Stimulated activated CD8-positive, alpha-beta memory T cell treated with anti-CD3 and anti-CD28 coated beads, Interleukin-12 subunit alpha, Interleukin-12 subunit beta, amount 100 ng/mL, for 24 hours (primary cell): ENCODE measurements around the gene PYM1.
"Not testable (repeated sequence)": the region's sequence is repeated elsewhere in the genome, so short reads cannot be mapped to it uniquely, and the experiment has no call there.

Source experiments
- DNase-seq: peaks from one replicate; pipeline ENCODE4 v3.0.0-alpha.2; 2020; ENCODE audit errors: extremely low read depth

Gene PYM1

GRCh38 chr12:55938826-55939501, 11.3 kb upstream of the PYM1 start:
- no peak for DNase-seq

- DNase-seq = no peak
Measured at GRCh38 chr12:55937981-55938380, 10.3 kb upstream of the PYM1 start.

DNA sequence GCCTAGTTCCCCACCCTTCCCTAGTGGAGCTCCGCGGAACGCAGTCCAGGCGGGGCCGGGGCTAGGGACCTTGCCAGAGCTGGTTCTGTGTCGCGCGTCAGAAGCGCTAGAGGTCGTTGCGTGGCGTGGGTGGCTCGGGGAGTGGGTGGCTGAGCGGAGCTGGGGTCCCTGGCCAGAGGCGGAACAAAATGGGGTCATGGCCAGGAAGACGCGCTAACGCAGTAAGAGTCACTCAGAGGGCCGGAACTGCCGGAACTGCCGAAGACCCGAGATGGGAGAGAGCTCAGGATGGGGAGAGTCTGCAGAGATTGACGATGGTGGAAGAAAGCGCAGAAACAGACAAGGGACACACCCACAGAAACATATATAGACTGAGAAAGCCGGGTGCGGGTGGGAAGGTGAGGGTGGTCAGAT, 8.1 kb upstream of the PYM1 start:
- DNase-seq = no peak

GRCh38 chr12:55934773-55935172, 7.1 kb upstream of the PYM1 start:
- no peak for DNase-seq

- no peak for DNase-seq
Measured at GRCh38 chr12:55933799-55934742, 6.4 kb upstream of the PYM1 start.

- no peak for DNase-seq
Measured at GRCh38 chr12:55933169-55933798, 5.6 kb upstream of the PYM1 start.

DNA sequence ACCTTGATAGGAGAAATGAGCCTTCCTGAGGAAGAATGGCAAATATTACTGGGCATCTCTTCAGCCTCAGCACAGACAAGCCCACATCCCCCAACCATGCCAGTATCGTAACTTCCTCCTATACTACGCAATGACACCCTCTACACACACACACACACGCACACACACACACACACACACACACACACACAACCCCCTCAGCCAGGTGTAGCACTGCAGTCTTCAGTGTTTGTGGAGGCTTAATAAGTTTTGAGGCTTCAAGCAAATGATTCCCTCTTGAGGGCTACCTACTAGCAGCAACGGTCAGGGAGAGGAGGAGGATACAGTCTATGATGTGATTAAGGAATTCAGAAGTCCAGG, 4.8 kb upstream of the PYM1 start:
- no peak for DNase-seq

DNA sequence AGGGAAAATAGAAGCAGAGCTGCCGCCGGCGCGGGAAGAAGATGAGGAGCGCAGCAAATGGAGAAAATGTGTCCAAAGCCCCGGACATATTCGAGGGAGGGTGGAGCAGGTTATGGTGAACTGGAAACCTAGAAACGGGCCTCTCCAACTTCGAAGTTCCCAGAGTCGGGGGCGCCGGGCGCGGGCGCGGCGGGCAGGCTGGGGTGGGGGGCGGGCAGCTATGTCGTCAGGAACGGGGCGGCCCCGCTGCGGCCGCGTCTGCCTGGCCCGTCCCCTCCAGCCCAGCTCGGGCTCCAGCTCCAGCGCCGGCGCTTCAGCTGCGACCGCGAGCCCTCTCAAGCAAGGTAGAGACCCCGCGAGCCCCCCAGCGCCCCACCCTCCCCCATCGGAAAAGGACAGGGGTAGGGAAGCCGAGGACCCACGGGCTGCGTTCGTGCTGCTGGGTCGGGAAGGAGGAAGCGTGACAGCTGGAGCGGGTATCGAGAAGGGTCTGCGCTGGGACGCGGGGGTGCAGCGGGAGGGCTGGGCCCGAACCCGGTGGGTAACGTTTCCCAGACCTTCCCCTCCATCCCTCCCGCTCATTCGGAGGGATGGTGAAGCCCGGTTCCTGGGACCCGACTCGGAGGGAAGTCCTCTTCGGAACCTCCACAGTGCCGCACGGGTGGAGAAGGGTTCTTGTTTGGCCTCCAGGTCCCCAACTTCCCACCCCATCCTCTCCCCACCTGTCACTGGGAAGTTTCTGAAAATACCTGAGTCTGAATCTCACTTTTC, 4.3 kb upstream of the PYM1 start:
- no peak for DNase-seq

- DNase-seq = no peak
Measured at GRCh38 chr12:55931317-55931779, 3.7 kb upstream of the PYM1 start.

DNA sequence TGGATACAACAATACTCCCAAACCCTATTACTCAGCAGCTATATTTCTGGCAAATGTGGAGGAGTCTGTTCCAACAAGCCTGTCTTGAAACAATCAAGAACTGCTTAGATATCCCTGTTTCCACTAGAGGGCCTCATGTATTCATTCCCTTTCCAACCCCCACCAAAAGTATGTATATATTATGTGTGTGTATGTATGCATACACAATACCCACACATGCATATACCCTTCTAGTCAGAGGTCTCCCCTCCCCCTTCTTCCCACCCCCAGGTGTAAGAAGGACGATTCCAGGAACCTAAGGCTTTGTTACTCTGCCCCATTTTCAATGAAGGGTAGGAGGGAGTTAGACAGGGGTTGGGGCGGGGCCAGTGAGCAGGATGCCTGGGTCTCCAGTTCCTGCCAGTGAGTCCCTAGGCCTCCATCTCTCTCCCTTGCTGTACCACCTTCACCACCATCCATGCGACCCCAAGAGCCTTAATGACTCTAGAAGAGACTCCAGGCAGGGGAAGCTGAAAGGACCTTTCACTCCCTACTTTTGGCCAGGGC, 3.1 kb upstream of the PYM1 start, which contains the start of gene DGKA:
Gene DGKA (plus strand): TSS at position 392 of the 546 bp plus-strand sequence. CDS start 5,342 bp downstream, outside the sequence.
- DNase-seq = peak; percentile 49

GRCh38 chr12:55929306-55929791, 1.7 kb upstream of the PYM1 start:
- peak; percentile 61 for DNase-seq

DNA sequence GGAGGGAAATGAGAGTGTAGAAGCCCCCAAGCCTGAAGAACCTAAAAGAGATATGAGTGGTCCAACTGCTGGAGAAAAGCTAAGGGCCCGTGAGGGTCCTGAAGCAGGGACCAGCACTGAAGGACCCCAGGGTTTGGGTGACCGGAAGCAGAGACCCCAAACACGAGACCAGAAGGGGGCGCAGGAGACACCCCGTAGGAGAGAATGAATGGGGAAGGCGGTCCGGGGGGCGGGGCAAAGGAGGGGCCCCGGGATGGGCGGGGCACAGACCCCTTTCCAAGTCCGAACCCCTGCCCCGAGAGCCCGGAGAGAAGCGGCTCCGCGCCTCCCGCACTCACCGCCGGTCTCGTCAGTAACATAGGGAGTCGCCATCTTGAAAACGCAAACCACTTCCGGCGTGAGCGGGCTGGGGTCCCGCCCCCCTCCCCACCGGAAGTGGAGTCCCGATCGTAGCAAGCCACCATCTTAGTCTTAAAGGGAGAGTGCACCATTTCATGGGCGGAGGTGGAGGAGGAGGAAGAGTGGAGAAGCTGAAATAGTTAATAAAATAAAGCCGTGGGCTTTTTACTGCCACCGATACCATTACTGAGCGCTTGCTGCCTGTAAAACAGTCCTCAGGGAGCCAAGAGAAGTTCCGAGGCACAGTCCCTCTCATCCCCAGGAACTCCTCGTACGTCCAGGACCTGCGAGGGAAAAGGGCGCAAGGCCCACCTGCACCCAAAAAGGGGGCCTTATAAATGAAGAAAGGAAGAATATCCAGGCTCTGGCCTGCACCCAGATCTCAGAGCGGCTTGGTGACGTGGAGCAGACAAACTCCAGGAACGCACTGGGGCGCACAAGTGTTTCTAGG, 731 bp downstream of the PYM1 start:
- DNase-seq = peak; percentile 79

GRCh38 chr12:55925870-55926737, 1.6 kb downstream of the PYM1 start:
- no peak for DNase-seq

GRCh38 chr12:55925371-55925770, 2.3 kb downstream of the PYM1 start:
- no peak for DNase-seq

- DNase-seq = not testable (repeated sequence)
Measured at GRCh38 chr12:55923648-55924047, 4.0 kb downstream of the PYM1 start.

GRCh38 chr12:55922126-55922525, 5.6 kb downstream of the PYM1 start:
- DNase-seq = no peak

DNA sequence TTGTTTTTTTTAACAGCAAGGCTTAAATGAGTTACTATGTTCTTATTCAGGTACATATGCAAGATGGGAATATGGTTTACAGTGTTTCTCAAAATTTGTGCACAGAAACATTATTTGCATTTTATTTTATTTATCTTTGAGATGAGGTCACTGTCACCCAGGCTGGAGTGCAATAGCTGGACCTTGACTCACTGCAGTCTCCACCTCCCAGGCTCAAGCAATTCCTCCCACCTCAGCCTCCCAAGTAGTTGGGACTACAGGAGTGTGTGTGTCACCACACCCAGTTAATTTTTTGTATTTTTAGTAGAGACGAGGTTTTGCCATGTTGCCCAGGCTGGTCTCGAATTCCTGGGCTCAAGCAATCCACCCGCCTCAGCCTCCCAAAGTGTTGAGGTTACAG, 8.7 kb downstream of the PYM1 start:
- DNase-seq = not testable (repeated sequence)

DNA sequence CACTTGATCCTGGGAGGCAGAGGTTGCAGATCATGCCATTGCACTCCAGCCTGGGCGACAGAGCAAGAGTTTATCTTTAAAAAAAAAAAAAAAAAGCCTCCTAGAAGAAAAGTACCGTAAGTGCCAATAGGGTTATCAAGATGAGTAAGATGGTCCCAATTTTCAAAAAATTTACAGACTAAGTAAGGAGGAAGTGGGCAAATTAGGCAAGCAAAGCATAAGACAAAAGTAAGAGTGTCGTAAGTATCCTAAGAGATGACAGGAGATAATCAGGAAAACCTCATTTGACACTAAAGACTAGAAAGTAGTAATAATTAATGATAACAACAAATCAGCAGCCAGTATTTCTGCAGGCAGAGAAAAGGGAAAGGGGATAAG, 12.2 kb downstream of the PYM1 start:
- no peak for DNase-seq

DNA sequence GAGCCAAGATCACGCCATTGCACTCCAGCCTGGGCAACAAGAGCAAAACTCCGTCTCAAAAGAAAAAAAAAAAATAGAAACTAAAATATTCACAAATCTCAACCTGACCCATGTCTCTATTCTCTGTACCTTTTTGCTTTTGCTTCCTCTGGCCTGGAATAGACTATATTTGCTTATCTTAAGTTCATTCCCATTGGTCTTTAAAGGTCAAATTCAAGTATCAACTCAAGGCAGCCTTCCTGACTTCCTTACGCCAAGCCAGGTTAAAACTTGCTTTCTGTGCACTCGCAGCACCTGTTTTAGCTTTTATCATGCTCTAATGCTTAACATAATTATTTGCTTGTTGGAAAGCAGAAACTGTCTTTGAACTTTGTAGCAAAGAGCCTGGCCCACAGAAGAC, 14.8 kb downstream of the PYM1 start:
- DNase-seq = no peak
